ENCODE results near the gene FANCL. TPM values are rescaled to one million over a fixed set of nuclear protein-coding genes. Genes with fewer than 3 reads are reported as not detected.
"Not testable (repeated sequence)": the region's sequence is repeated elsewhere in the genome, so short reads cannot be mapped to it uniquely, and the experiment has no call there.

Gene FANCL
- total RNA-seq, 1 experiment from 2014 or later: 89.1 TPM

DNA sequence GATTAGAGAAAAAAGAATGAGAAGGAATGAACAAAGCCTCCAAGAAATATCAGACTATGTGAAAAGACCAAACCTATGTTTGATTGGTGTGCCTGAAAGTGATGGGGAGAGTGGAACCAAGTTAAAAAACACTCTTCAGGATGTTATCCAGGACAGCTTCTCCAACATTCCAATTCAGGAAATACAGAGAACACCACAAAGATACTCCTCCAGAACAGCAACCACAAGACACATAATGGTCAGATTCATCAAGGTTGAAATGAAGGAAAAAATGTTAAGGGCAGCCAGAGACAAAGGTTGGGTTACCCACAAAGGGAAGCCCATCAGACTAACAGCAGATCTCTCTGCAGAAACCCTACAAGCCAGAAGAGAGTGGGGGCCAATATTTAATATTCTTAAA, 71.3 kb downstream of the FANCL start:
- in situ Hi-C loops (cut with HindIII; ENCODE audit: low pct_unique_long_range_greater_than_20kb, low sequenced_read_pairs); DNase-seq (ENCODE audit: low read depth, low spot score): not testable (repeated sequence)

DNA sequence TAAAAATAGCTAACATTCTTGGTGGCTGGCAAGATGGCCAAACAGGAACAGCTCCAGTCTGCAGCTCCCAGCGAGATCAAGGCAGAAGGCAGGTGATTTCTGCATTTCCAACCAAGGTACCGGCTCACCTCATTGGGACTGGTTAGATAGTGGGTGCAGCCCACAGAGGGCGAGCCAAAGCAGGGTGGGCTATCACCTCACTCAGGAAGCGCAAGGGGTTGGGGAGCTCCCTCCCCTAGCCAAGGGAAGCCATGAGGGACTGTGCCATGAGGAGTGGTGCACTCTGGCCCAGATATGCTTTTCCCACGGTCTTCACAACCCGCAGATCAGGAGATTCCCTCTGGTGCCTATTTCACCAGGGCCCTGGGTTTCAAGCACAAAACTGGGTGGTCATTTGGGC, 73.0 kb downstream of the FANCL start:
- DNase-seq (ENCODE audit: low read depth, low spot score); in situ Hi-C loops (cut with HindIII; ENCODE audit: low pct_unique_long_range_greater_than_20kb, low sequenced_read_pairs): not testable (repeated sequence)

GRCh38 chr2:58163913-58164312, 77.2 kb downstream of the FANCL start:
- DNase-seq (ENCODE audit: low read depth, low spot score): no peak
- in situ Hi-C loops (cut with HindIII; ENCODE audit: low pct_unique_long_range_greater_than_20kb, low sequenced_read_pairs): no loop called here

- DNase-seq (ENCODE audit: low read depth, low spot score): no peak
These were observed 82.6 kb downstream of the FANCL start for GRCh38 chr2:58158481-58158880.

GRCh38 chr2:58157754-58158153, 83.4 kb downstream of the FANCL start:
- no peak for DNase-seq (ENCODE audit: low read depth, low spot score)
- in situ Hi-C loops (cut with HindIII; ENCODE audit: low pct_unique_long_range_greater_than_20kb, low sequenced_read_pairs): no loop called here

More at GRCh38 chr2:58158481-58158880, 82.6 kb downstream of the FANCL start:
- in situ Hi-C loops (cut with HindIII; ENCODE audit: low pct_unique_long_range_greater_than_20kb, low sequenced_read_pairs): no loop called here

DNA sequence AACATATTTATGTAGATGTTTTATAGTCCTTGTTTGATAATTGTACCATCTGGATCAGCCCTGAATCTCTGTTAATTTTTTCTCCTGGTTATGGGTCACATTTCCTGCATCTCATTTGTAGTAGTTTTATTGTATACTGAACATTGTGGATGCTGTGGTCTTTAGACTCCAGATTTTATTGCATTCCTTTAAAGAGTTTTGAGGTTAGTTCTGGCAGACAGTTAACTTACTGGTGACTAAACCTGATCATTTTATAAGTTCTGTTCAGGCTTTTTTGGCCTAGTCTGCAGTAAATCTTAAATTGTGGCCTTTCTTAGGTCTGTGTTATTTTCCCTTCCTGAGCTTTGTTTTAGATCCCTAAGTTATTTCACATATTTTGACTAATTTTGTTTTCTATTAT, 84.3 kb downstream of the FANCL start:
- DNase-seq (ENCODE audit: low read depth, low spot score): no peak
- in situ Hi-C loops (cut with HindIII; ENCODE audit: low pct_unique_long_range_greater_than_20kb, low sequenced_read_pairs): no loop called here

- in situ Hi-C loops (cut with HindIII; ENCODE audit: low pct_unique_long_range_greater_than_20kb, low sequenced_read_pairs): no loop called here
- DNase-seq (ENCODE audit: low read depth, low spot score): no peak
These were observed 85.9 kb downstream of the FANCL start for GRCh38 chr2:58155160-58155778.

- no peak for DNase-seq (ENCODE audit: low read depth, low spot score)
- in situ Hi-C loops (cut with HindIII; ENCODE audit: low pct_unique_long_range_greater_than_20kb, low sequenced_read_pairs): no loop called here
These were observed 94.4 kb downstream of the FANCL start for GRCh38 chr2:58146707-58147106.

DNA sequence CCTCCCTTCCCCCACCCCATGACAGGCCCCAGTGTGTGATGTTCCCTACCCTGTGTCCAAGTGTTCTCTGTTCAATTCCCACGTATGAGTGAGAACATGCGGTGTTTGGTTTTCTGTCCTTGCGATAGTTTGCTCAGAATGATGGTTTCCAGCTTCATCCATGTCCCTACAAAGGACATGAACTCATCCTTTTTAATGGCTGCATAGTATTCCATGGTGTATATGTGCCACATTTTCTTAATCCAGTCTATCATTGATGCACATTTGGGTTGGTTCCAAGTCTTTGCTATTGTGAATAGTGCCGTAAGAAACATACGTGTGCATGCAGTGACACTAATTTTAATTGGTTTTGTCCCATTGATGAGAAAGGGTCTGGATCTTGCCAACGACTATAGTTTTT, 95.4 kb downstream of the FANCL start:
- DNase-seq (ENCODE audit: low read depth, low spot score); in situ Hi-C loops (cut with HindIII; ENCODE audit: low pct_unique_long_range_greater_than_20kb, low sequenced_read_pairs): not testable (repeated sequence)

DNA sequence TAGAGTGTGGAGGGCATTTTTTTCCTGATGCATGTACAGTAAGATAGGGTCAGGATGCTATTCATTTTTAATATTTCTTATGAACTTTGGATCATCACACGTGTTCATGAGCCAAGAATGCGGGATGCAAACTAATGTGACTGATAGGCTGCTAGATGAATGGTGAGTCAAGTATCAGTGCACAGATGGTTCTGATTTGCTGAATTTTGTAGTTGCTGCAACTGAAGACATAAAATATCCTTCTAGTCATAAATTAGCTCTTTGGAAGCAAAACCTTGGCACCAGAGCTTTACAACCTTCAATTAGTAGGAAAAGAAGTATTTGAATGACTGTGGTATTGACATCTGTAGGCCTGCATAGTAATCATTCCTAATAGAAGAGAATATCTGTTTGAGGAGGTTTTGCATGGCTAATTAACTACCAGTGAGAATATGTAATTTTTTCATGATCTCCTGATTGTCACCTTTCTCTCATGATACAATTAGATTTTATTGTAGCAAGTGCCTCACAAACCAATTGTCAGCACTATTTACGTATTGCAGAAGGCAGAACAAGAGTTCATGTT, 100.5 kb downstream of the FANCL start:
- in situ Hi-C loops (cut with HindIII; ENCODE audit: low pct_unique_long_range_greater_than_20kb, low sequenced_read_pairs): no loop called here
- no peak for DNase-seq (ENCODE audit: low read depth, low spot score)

DNA sequence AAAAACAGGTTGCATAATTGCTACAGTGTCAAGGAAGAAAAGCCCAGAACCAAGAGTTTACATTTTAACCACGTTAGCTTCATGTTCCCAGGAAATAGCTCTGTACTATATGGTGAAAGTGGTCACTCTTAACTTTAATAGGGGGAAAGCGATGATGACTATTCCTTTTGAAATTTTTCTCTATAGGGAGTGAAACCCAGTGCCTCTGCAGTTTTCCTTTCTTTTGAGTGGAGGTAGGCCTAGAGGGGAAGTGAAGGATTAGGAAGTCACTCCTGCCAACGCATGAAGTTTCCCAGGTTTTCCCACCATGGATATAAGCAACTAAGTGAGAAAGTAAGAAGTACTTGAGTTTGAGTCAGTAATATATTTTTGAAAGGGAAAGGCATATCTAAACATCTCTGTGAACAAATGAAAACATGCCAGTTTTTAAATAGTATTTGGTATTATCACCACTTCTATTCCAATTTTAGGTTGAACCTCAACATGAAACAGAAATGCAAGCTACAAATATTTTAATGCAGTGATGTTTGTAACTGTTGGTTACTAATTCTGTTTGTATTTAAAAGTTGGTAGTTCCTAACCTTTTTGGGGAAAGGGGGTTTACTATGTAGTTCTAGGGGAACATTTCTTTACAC, 102.6 kb downstream of the FANCL start:
- in situ Hi-C loops (cut with HindIII; ENCODE audit: low pct_unique_long_range_greater_than_20kb, low sequenced_read_pairs): no loop called here
- DNase-seq (ENCODE audit: low read depth, low spot score): no peak

DNA sequence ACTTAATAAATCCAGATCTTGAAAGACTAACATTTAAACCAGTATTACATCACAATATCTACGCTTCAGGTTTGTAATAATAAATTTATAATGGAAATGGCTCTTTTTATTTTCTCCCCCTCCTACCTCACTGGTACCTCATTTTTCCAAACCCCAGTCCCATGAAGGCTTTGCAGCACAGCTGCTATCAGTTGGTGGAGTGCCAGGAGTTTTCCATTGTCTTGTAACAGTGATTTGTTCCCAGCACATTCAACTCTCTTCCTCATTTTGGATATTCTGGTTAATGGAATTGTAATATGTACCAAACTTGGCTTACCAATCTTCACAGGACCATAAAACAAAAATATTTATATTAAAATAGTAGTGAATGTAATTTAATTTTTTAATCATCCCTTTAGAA, 103.3 kb downstream of the FANCL start:
- DNase-seq (ENCODE audit: low read depth, low spot score): no peak
- in situ Hi-C loops (cut with HindIII; ENCODE audit: low pct_unique_long_range_greater_than_20kb, low sequenced_read_pairs): no loop called here

GRCh38 chr2:58137221-58137620, 103.9 kb downstream of the FANCL start:
- DNase-seq (ENCODE audit: low read depth, low spot score): no peak
- in situ Hi-C loops (cut with HindIII; ENCODE audit: low pct_unique_long_range_greater_than_20kb, low sequenced_read_pairs): no loop called here

- no peak for DNase-seq (ENCODE audit: low read depth, low spot score)
- in situ Hi-C loops (cut with HindIII; ENCODE audit: low pct_unique_long_range_greater_than_20kb, low sequenced_read_pairs): no loop called here
These were observed 105.3 kb downstream of the FANCL start for GRCh38 chr2:58135861-58136260.

DNA sequence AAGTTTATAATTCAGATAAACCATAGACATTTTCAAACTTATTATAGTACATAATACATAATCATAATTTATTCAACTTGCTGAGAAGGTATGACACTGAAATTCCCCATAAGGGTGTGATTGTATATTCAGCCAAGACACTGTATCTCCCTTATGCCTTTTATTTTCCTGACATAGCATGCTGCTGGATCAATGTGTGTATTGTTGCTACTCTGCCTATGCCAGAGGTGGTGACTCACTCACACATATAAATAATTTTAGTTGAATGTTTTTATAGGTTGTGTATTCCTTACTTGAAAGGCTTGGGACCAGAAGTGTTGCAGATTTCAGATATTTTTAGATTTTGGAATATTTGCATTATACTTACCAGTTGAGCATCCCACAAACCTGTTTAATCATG, 107.7 kb downstream of the FANCL start:
- peak; percentile 91 for DNase-seq (ENCODE audit: low read depth, low spot score)
- in situ Hi-C loops (cut with HindIII; ENCODE audit: low pct_unique_long_range_greater_than_20kb, low sequenced_read_pairs): no loop called here

- DNase-seq (ENCODE audit: low read depth, low spot score): peak; percentile 64
- in situ Hi-C loops (cut with HindIII; ENCODE audit: low pct_unique_long_range_greater_than_20kb, low sequenced_read_pairs): no loop called here
These were observed 109.7 kb downstream of the FANCL start for GRCh38 chr2:58131191-58132011.

GRCh38 chr2:58130238-58130637, 110.9 kb downstream of the FANCL start:
- no peak for DNase-seq (ENCODE audit: low read depth, low spot score)
- in situ Hi-C loops (cut with HindIII; ENCODE audit: low pct_unique_long_range_greater_than_20kb, low sequenced_read_pairs): no loop called here

DNA sequence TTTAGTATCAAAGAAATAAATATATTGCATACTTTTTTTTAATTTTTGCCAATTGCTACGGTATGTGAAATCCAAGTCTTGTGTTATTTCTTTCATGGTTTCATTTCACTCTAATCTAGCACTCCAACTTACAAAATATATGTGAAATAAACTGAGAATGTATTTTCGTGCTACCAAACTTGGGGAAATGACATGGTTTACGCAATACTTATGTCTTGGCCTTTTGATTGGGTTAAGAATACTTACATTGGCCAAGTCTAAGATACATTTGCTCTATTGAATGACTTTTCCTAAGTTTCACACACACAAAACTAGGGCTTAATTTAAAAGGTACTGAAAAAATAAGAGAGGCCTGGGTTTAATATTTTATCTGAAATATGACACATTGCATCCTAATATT, 114.0 kb downstream of the FANCL start:
- in situ Hi-C loops (cut with HindIII; ENCODE audit: low pct_unique_long_range_greater_than_20kb, low sequenced_read_pairs): no loop called here
- no peak for DNase-seq (ENCODE audit: low read depth, low spot score)
